ENCODE data around the gene BCAS3.

DNA sequence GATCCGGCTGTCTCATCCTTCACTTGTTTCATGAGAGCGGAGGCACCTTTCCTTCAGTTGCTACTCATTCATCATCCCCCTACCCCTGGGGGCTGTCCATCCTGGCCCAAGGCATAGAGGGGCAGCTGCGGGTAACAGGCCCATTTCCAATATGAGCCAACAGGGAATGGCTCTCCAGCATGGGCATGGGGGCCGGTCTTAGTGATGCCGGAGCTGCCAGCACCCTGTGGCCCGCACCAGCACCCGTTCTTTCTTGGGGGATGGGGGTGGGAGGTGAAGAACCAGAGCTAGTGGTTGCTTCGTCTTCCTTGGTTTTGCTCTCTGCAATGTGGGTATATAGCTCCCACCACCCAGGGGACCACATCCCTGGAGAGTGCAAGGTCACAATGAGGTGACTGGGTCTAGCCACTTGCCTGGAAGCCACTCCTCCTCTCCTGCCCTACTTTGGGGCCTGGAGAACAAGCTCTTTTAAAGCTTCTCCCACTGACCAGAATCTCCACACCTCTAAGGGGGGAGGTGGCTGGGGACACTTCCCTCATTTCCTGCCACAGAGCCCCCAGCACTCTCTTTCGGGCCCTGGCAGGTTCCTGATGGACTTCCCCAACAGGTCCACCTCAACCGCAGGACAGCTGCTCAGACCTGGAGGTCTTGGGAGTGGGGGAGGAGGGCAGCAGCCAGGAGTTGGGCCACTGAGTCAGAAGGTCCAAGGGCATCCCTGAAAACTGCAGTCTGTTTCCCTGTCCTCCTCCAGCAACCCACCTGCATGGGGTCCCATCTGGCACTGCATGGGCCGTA is 710.1 kb downstream of the BCAS3 start:
- TF ChIP-seq, protein P1, sequence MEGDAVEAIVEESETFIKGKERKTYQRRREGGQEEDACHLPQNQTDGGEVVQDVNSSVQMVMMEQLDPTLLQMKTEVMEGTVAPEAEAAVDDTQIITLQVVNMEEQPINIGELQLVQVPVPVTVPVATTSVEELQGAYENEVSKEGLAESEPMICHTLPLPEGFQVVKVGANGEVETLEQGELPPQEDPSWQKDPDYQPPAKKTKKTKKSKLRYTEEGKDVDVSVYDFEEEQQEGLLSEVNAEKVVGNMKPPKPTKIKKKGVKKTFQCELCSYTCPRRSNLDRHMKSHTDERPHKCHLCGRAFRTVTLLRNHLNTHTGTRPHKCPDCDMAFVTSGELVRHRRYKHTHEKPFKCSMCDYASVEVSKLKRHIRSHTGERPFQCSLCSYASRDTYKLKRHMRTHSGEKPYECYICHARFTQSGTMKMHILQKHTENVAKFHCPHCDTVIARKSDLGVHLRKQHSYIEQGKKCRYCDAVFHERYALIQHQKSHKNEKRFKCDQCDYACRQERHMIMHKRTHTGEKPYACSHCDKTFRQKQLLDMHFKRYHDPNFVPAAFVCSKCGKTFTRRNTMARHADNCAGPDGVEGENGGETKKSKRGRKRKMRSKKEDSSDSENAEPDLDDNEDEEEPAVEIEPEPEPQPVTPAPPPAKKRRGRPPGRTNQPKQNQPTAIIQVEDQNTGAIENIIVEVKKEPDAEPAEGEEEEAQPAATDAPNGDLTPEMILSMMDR (IDR thresholded peaks at IDR 0.05) = no peak
- TF ChIP-seq POLR2AphosphoS5 (IDR thresholded peaks at IDR 0.05) = no peak
- TF ChIP-seq EP300 (IDR thresholded peaks at IDR 0.05; ENCODE audit: low read depth) = no peak

Measured in transverse colon (tissue), 4 donors.